HepG2 (cell line): ENCODE results near the gene ATN1. TPM values are rescaled to one million over a fixed set of nuclear protein-coding genes. Genes with fewer than 3 reads are reported as not detected.

Experiments used
- ASH2L ChIP-seq: fragments of 300-600, 200-600 bp; sonication (generic); IDR thresholded peaks from 2 replicates; pipeline ENCODE4 v1.7.0; 2017; ENCODE audit warnings: low read depth, mild to moderate bottlenecking, moderate library complexity, mixed read lengths, low read length; ENCODE audit not compliant: insufficient read length
- BRCA1 ChIP-seq: sonication (generic); formaldehyde crosslinking; IDR thresholded peaks from 2 replicates; pipeline ENCODE4 v1.4.0; 2020; ENCODE audit warnings: missing genetic modification reagents
- GTF2F1 ChIP-seq: fragments of 150-350 bp; IDR thresholded peaks from 2 replicates; pipeline ENCODE4 v1.6.1; 2014; ENCODE audit warnings: low read length
- GZF1 ChIP-seq: sonication (generic); formaldehyde crosslinking; IDR thresholded peaks from 2 replicates; pipeline ENCODE4 v1.5.1; 2020; ENCODE audit warnings: mild to moderate bottlenecking, missing genetic modification reagents
- HDAC2 ChIP-seq: sonication (generic); formaldehyde crosslinking; IDR thresholded peaks from 2 replicates; pipeline ENCODE4 v1.4.0; 2020; ENCODE audit warnings: missing genetic modification reagents
- HNRNPK ChIP-seq: fragments of 200-400 bp; formaldehyde crosslinking; IDR thresholded peaks from 2 replicates; pipeline ENCODE4 v1.6.1; 2018; ENCODE audit warnings: low read length, low read depth, moderate library complexity, mild to moderate bottlenecking; ENCODE audit not compliant: poor library complexity, severe bottlenecking
- MATR3 ChIP-seq: sonication (generic); formaldehyde crosslinking; IDR thresholded peaks from 2 replicates; pipeline ENCODE4 v1.4.0; 2020; ENCODE audit warnings: missing genetic modification reagents
- MAX ChIP-seq: IDR thresholded peaks from 2 replicates; pipeline ENCODE4 v1.6.1; 2012; ENCODE audit warnings: inconsistent platforms
- MAZ ChIP-seq, 2 experiments: sonication (generic) in 1 of 2; formaldehyde crosslinking in 1 of 2; IDR thresholded peaks; 2 replicates each; pipeline versions ENCODE4 v1.5.0 to v1.6.1; 2012 to 2020; ENCODE audit warnings: low read depth in 2 of 2, mild to moderate bottlenecking in 2 of 2, borderline replicate concordance in 1 of 2, improper control_type of control experiment in 1 of 2, low read length in 1 of 2, missing genetic modification reagents in 1 of 2, moderate library complexity in 1 of 2
- MBD4 ChIP-seq: IDR thresholded peaks from 2 replicates; pipeline ENCODE4 v1.6.1; 2012; ENCODE audit warnings: low read length, inconsistent platforms, borderline replicate concordance
- MTA3 ChIP-seq: sonication (generic); formaldehyde crosslinking; IDR thresholded peaks from 2 replicates; pipeline ENCODE4 v1.4.0; 2020; ENCODE audit warnings: missing genetic modification reagents
- MXI1 ChIP-seq: IDR thresholded peaks from 3 replicates; pipeline ENCODE4 v1.6.1; 2012; ENCODE audit warnings: low read depth, low read length, inconsistent platforms, borderline replicate concordance
- NFRKB ChIP-seq: fragments of 450-650 bp; IDR thresholded peaks from 2 replicates; pipeline ENCODE4 v1.6.1; 2017
- PCBP2 ChIP-seq: fragments of 200-400 bp; formaldehyde crosslinking; optimal IDR thresholded peaks from 2 replicates; pipeline ENCODE3; 2018; ENCODE audit warnings: low read length, low read depth; ENCODE audit not compliant: poor library complexity, severe bottlenecking
- RARG ChIP-seq: sonication (generic); formaldehyde crosslinking; IDR thresholded peaks from 2 replicates; pipeline ENCODE4 v1.4.0; 2020; ENCODE audit warnings: low read depth, mild to moderate bottlenecking, missing genetic modification reagents
- RBAK ChIP-seq: sonication (generic); formaldehyde crosslinking; IDR thresholded peaks from 2 replicates; pipeline ENCODE4 v1.5.1; 2020; ENCODE audit warnings: mild to moderate bottlenecking, missing genetic modification reagents
- RBM39 ChIP-seq: fragments of 200-400 bp; formaldehyde crosslinking; IDR thresholded peaks from one replicate; pipeline ENCODE4 v1.6.1; 2018; ENCODE audit warnings: antibody characterized with exemption, mild to moderate bottlenecking, low read depth, low read length; ENCODE audit not compliant: poor library complexity, severe bottlenecking
- ZNF121 ChIP-seq: sonication (generic); formaldehyde crosslinking; IDR thresholded peaks from 2 replicates; pipeline ENCODE4 v1.5.0; 2020; ENCODE audit warnings: mild to moderate bottlenecking, missing genetic modification reagents
- ZNF17 ChIP-seq: sonication (generic); formaldehyde crosslinking; IDR thresholded peaks from 2 replicates; pipeline ENCODE4 v1.5.0; 2020; ENCODE audit warnings: mild to moderate bottlenecking, missing genetic modification reagents
- ZNF777 ChIP-seq: sonication (generic); formaldehyde crosslinking; IDR thresholded peaks from 2 replicates; pipeline ENCODE4 v1.4.0; 2020; ENCODE audit warnings: missing genetic modification reagents
- polyA plus RNA-seq, 8 experiments: library from polyadenylated mRNA; depleted of rRNA in 3 of 8; stranded (reverse) in 7 of 8; unstranded in 1 of 8; fragments of >200 nt; fragmentation: Illumina TruSeq in 4 of 8; extraction: Trizol in 4 of 8; gene quantifications; 2 replicates each; pipeline versions ENCODE4 v1.2.1 to v1.2.3, GENCODE V29; 2011 to 2016; ENCODE audit warnings: low read depth in 4 of 8, missing spikeins in 1 of 8, mixed read lengths in 1 of 8; ENCODE audit not compliant: insufficient read depth in 1 of 8
- total RNA-seq, 5 experiments: library from RNA; depleted of rRNA; stranded (reverse); fragments of >200 nt; fragmentation: Illumina TruSeq; extraction: Trizol; gene quantifications; 2 replicates each; pipeline ENCODE4 v1.2.3, GENCODE V29; 2016; ENCODE audit warnings: low read depth in 1 of 5
- TF ChIP-seq, protein P1 (sequence below): sonication (generic); formaldehyde crosslinking; IDR thresholded peaks from 2 replicates; pipeline ENCODE4 v1.5.1; 2020; ENCODE audit warnings: mild to moderate bottlenecking, missing genetic modification reagents
- TF ChIP-seq, protein P2 (sequence below): sonication (generic); formaldehyde crosslinking; IDR thresholded peaks from 2 replicates; pipeline ENCODE4 v1.5.0; 2020; ENCODE audit warnings: missing genetic modification reagents, mild to moderate bottlenecking, borderline replicate concordance
- TF ChIP-seq, protein P3 (sequence below): sonication (generic); formaldehyde crosslinking; conservative IDR thresholded peaks from 2 replicates; pipeline ENCODE4 v1.4.0; 2020; ENCODE audit warnings: missing genetic modification reagents
- TF ChIP-seq, protein P4 (sequence below): sonication (generic); formaldehyde crosslinking; IDR thresholded peaks from 2 replicates; pipeline ENCODE4 v1.4.0; 2020; ENCODE audit warnings: low read depth, mild to moderate bottlenecking, missing genetic modification reagents

The ATN1 gene
- total and polyA plus RNA-seq, 2 of the 13 experiments (the other 11 are each of a cell fraction or from before 2014, with no cell fraction given), result 2.1 to 8.6 TPM

DNA sequence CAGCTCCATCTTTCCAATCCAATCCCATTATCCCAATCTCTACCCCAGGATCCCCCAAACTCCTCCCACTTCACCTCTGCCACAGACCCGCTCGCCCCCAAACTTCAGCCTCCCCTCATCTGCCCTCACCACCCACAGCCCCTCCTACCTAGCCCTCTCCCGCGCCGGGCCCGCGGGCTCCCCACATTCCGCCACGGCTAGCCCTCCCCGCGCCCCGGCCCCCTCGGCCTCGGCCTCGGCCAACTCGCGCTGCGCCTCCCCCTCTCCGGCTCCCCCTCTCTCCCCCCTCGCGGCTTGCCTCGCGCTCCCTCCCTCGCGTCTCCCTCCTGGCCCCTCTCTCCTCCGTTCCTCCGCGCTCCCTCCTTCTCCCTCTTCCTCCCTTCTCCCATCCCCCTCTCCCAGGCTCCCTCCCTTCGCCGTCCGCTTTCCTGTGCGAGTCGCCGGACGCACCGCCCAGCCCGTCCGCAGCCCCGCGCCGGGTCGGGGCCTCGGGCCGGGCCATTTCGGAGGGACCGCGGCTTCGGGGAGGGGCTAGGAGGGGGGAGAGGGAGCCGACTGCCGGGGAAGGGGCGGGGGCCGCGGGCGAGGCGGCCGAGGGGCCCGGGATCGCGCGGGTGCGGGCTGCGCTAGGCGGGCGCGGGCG lies at the start of gene ATN1 (continued):
- TF ChIP-seq RARG (CRISPR knock-in tag) (no peak), ZNF121 (CRISPR knock-in tag) (no peak), MAX (peak; percentile 63; the same call in 1 of the 2 replicates), MATR3 (no peak), HNRNPK (peak; percentile 98), HDAC2 (CRISPR knock-in tag) (0 out of 2 replicates have a peak, but pooled peaks have one; percentile 18), RBAK (CRISPR knock-in tag) (no peak), NFRKB (no peak), ZNF777 (CRISPR knock-in tag) (no peak; the same call in 1 of the 2 replicates), MTA3 (no peak), MXI1 (0 out of 3 replicates have a peak, but pooled peaks have one; percentile 30), BRCA1 (CRISPR knock-in tag) (no peak), RBM39 (peak; percentile 65), MAZ (IDR thresholded peaks at IDR 0.05; ENCODE audit: borderline replicate concordance, low read depth, low read length) (peak; percentile 77; the same call in 1 of the 2 replicates), MAZ (CRISPR knock-in tag; IDR thresholded peaks at IDR 0.05; ENCODE audit: low read depth) (peak; percentile 64), ASH2L (peak; percentile 28), ZNF17 (CRISPR knock-in tag) (no peak), GZF1 (CRISPR knock-in tag) (no peak), GTF2F1 (no peak), PCBP2 (no peak), MBD4 (no peak)
- TF ChIP-seq, protein P1, sequence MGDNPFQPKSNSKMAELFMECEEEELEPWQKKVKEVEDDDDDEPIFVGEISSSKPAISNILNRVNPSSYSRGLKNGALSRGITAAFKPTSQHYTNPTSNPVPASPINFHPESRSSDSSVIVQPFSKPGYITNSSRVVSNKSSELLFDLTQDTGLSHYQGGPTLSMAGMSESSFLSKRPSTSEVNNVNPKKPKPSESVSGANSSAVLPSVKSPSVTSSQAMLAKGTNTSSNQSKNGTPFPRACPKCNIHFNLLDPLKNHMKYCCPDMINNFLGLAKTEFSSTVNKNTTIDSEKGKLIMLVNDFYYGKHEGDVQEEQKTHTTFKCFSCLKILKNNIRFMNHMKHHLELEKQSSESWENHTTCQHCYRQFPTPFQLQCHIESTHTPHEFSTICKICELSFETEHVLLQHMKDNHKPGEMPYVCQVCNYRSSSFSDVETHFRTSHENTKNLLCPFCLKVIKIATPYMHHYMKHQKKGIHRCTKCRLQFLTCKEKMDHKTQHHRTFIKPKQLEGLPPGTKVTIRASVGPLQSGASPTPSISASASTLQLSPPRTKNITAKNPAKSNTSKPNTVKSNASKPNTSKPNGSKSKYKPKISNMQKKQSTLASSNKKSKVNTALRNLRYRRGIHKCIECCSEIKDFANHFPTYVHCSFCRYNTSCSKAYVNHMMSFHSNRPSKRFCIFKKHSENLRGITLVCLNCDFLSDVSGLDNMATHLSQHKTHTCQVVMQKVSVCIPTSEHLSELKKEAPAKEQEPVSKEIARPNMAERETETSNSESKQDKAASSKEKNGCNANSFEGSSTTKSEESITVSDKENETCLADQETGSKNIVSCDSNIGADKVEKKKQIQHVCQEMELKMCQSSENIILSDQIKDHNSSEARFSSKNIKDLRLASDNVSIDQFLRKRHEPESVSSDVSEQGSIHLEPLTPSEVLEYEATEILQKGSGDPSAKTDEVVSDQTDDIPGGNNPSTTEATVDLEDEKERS, result no peak
- TF ChIP-seq, protein P2, sequence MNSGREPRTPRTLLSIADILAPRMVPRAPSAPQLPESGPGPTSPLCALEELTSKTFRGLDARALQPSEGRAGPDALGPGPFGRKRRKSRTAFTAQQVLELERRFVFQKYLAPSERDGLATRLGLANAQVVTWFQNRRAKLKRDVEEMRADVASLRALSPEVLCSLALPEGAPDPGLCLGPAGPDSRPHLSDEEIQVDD (CRISPR knock-in tag), result no peak
- TF ChIP-seq, protein P3, sequence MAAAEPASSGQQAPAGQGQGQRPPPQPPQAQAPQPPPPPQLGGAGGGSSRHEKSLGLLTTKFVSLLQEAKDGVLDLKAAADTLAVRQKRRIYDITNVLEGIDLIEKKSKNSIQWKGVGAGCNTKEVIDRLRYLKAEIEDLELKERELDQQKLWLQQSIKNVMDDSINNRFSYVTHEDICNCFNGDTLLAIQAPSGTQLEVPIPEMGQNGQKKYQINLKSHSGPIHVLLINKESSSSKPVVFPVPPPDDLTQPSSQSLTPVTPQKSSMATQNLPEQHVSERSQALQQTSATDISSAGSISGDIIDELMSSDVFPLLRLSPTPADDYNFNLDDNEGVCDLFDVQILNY (CRISPR knock-in tag), result no peak
- TF ChIP-seq, protein P4, sequence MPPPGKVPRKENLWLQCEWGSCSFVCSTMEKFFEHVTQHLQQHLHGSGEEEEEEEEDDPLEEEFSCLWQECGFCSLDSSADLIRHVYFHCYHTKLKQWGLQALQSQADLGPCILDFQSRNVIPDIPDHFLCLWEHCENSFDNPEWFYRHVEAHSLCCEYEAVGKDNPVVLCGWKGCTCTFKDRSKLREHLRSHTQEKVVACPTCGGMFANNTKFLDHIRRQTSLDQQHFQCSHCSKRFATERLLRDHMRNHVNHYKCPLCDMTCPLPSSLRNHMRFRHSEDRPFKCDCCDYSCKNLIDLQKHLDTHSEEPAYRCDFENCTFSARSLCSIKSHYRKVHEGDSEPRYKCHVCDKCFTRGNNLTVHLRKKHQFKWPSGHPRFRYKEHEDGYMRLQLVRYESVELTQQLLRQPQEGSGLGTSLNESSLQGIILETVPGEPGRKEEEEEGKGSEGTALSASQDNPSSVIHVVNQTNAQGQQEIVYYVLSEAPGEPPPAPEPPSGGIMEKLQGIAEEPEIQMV (CRISPR knock-in tag), result peak; percentile 29; the same call in 1 of the 2 replicates
